ENCODE data around the gene FAM241B.

Gene FAM241B

GRCh38 chr10:69636626-69637605 lies 6.9 kb downstream of the FAM241B start:
- Histone ChIP-seq H3K27ac (no peak overlapping the region), H3K27me3 (no peaks in the 10 kb centered on the region)
- no peak for TF ChIP-seq Cebpa-rat (IDR thresholded peaks at IDR 0.05)

GRCh38 chr10:69638642-69639041 lies 8.6 kb downstream of the FAM241B start:
- H3K36me3 ChIP-seq = no peaks in the 10 kb centered on the region
- H3K9me3 ChIP-seq (replicated peaks in 1 of 11) = no peaks in the 10 kb centered on the region
- H3K27me3 ChIP-seq = no peaks in the 10 kb centered on the region
- H3K4me3 ChIP-seq = no peak overlapping the region
- no peak overlapping the region for H3K9ac ChIP-seq
- TF ChIP-seq Cebpa-rat (IDR thresholded peaks at IDR 0.05) = no peak
- H3K27ac ChIP-seq = no peak overlapping the region
- H4K20me1 ChIP-seq = peaks cover 0 to 15% (median 0%) of the 10 kb centered on the region in 11 experiments; a peak in 2 of 22 replicates
- no peak overlapping the region for H3K4me2 ChIP-seq
- peaks cover 17 to 29% (median 21%) of the 10 kb centered on the region in 10 experiments; a peak in 19 of 20 replicates for H3K4me1 ChIP-seq

More at GRCh38 chr10:69636626-69637605, 6.9 kb downstream of the FAM241B start:
- Histone ChIP-seq H3K4me1 (peaks cover 15 to 23% (median 18%) of the 10 kb centered on the region in 10 experiments; a peak in 19 of 20 replicates), H3K9me3 (replicated peaks in 1 of 11) (no peaks in the 10 kb centered on the region), H3K4me2 (no peak overlapping the region), H3K4me3 (no peak overlapping the region), H4K20me1 (peaks cover 0 to 15% (median 0%) of the 10 kb centered on the region in 11 experiments; a peak in 2 of 22 replicates), H3K9ac (no peak overlapping the region), H3K36me3 (no peaks in the 10 kb centered on the region)

GRCh38 chr10:69639291-69640195 lies 9.5 kb downstream of the FAM241B start:
- peak overlapping the region in 1 of 11 experiments; percentile 28; a peak in 1 of 22 replicates for H3K4me2 ChIP-seq
- H3K9ac ChIP-seq = no peak overlapping the region
- no peaks in the 10 kb centered on the region for H3K27me3 ChIP-seq
- no peaks in the 10 kb centered on the region for H3K36me3 ChIP-seq
- no peak for TF ChIP-seq Cebpa-rat (IDR thresholded peaks at IDR 0.05)
- H3K4me3 ChIP-seq = no peak overlapping the region
- peaks cover 17 to 29% (median 21%) of the 10 kb centered on the region in 10 experiments; a peak in 19 of 20 replicates for H3K4me1 ChIP-seq
- H4K20me1 ChIP-seq = peaks cover 0 to 7% (median 0%) of the 10 kb centered on the region in 11 experiments; a peak in 2 of 22 replicates
- no peak overlapping the region for H3K27ac ChIP-seq
- no peaks in the 10 kb centered on the region for H3K9me3 ChIP-seq (replicated peaks in 1 of 11)

- no peak for TF ChIP-seq Cebpa-rat (IDR thresholded peaks at IDR 0.05)
- Histone ChIP-seq H3K4me1 (peaks cover 17 to 29% (median 21%) of the 10 kb centered on the region in 10 experiments; a peak in 19 of 20 replicates), H3K9ac (peak overlapping the region in 1 of 11 experiments; percentile 1; a peak in 2 of 22 replicates), H3K4me3 (no peak overlapping the region), H3K27me3 (no peaks in the 10 kb centered on the region), H4K20me1 (peaks cover 0 to 7% (median 0%) of the 10 kb centered on the region in 11 experiments; a peak in 2 of 22 replicates), H3K4me2 (peak overlapping the region; percentile 13 to 61 (median 41); a peak in 17 of 22 replicates), H3K27ac (no peak overlapping the region), H3K9me3 (replicated peaks in 1 of 11) (no peaks in the 10 kb centered on the region), H3K36me3 (no peaks in the 10 kb centered on the region)
Observed at GRCh38 chr10:69640196-69640980, 10.3 kb downstream of the FAM241B start.

GRCh38 chr10:69641261-69641980 lies 11.4 kb downstream of the FAM241B start:
- no peak overlapping the region for H3K27ac ChIP-seq
- peaks cover 17 to 29% (median 22%) of the 10 kb centered on the region in 10 experiments; a peak in 19 of 20 replicates for H3K4me1 ChIP-seq
- H3K4me3 ChIP-seq = no peak overlapping the region
- H3K9ac ChIP-seq = no peak overlapping the region
- no peak for TF ChIP-seq Cebpa-rat (IDR thresholded peaks at IDR 0.05)
- H4K20me1 ChIP-seq = no peaks in the 10 kb centered on the region; a peak in 1 of 22 replicates
- H3K4me2 ChIP-seq = peak overlapping the region; percentile 24 to 61 (median 37); a peak in 19 of 22 replicates
- H3K36me3 ChIP-seq = no peaks in the 10 kb centered on the region
- no peaks in the 10 kb centered on the region for H3K9me3 ChIP-seq (replicated peaks in 1 of 11)
- H3K27me3 ChIP-seq = no peaks in the 10 kb centered on the region

- H3K4me3 ChIP-seq = no peak overlapping the region
- H4K20me1 ChIP-seq = no peaks in the 10 kb centered on the region; a peak in 1 of 22 replicates
- peaks cover 17 to 29% (median 22%) of the 10 kb centered on the region in 10 experiments; a peak in 19 of 20 replicates for H3K4me1 ChIP-seq
- no peak overlapping the region for H3K9ac ChIP-seq
- TF ChIP-seq Cebpa-rat (IDR thresholded peaks at IDR 0.05) = no peak
- H3K4me2 ChIP-seq = no peak overlapping the region
- H3K27me3 ChIP-seq = no peaks in the 10 kb centered on the region
- no peak overlapping the region for H3K27ac ChIP-seq
- no peaks in the 10 kb centered on the region for H3K9me3 ChIP-seq (replicated peaks in 1 of 11)
- no peaks in the 10 kb centered on the region for H3K36me3 ChIP-seq
Observed at GRCh38 chr10:69642747-69643146, 12.7 kb downstream of the FAM241B start.

GRCh38 chr10:69643779-69644657 lies 14.0 kb downstream of the FAM241B start:
- H3K9ac ChIP-seq = no peak overlapping the region
- H3K4me2 ChIP-seq = no peak overlapping the region
- no peaks in the 10 kb centered on the region for H3K36me3 ChIP-seq
- no peaks in the 10 kb centered on the region; a peak in 1 of 22 replicates for H4K20me1 ChIP-seq
- H3K9me3 ChIP-seq (replicated peaks in 1 of 11) = no peaks in the 10 kb centered on the region
- no peak overlapping the region for H3K4me3 ChIP-seq
- no peak for TF ChIP-seq Cebpa-rat (IDR thresholded peaks at IDR 0.05)
- H3K27me3 ChIP-seq = no peaks in the 10 kb centered on the region
- H3K27ac ChIP-seq = no peak overlapping the region
- peaks cover 17 to 29% (median 22%) of the 10 kb centered on the region in 10 experiments; a peak in 19 of 20 replicates for H3K4me1 ChIP-seq
